ENCODE results near the gene EXOSC2. TPM values are rescaled to one million over a fixed set of nuclear protein-coding genes. Genes with fewer than 3 reads are reported as not detected.

Gene EXOSC2, protein sequence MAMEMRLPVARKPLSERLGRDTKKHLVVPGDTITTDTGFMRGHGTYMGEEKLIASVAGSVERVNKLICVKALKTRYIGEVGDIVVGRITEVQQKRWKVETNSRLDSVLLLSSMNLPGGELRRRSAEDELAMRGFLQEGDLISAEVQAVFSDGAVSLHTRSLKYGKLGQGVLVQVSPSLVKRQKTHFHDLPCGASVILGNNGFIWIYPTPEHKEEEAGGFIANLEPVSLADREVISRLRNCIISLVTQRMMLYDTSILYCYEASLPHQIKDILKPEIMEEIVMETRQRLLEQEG
- 10.9 TPM for total RNA-seq
- long read RNA-seq, transcript EXOSC2-204 (9 exons, 2,040 nt) = major isoform, 11 of 13 reads
- long read RNA-seq, partial matches to known transcripts = 0 of 13 reads
- long read RNA-seq, other reads (novel, unspliced or antisense) = 0 of 13 reads

DNA sequence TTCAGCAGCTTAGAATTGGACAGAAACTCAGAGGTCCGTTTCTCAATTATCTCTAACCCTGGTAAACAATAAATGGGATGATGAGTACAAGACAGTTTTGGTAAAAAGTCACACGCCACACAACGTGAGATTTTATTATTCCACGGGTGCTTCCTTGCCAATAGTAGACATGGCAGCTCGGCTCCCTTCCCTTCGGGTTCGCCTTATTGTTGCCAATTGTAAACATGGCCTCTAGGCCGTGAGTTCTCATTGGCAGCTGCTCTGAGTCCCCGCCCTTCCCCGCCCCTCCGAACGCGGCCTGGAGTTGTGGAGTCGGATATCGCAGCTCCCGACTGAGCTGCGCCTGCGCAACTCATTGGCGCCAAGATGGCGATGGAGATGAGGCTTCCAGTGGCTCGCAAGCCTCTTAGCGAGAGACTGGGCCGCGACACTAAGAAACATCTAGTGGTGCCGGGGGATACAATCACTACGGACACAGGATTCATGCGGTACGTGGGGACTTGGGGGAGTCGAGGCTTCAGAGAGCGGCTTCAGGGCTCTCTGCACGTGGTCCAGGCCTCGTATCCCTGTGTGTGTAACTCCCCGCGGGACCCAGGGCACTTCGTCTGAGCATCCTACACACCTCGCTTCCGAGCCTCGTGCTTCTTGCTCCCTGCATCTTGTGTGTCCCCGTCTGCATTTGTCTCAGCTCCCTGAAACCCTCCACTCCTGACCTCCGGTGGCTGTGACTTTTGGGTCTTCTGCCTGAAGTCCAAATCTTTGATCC, at the start of gene EXOSC2:
Gene EXOSC2 (plus strand): TSS at position 355 of the 766 bp plus-strand sequence. CDS start 12 bp downstream, at position 367.
- DNase-seq (peak; percentile 99), ATAC-seq (ENCODE audit: poor library complexity) (peak; percentile 97)
- intact Hi-C loops (cut with DNase I) = no loop called here

DNA sequence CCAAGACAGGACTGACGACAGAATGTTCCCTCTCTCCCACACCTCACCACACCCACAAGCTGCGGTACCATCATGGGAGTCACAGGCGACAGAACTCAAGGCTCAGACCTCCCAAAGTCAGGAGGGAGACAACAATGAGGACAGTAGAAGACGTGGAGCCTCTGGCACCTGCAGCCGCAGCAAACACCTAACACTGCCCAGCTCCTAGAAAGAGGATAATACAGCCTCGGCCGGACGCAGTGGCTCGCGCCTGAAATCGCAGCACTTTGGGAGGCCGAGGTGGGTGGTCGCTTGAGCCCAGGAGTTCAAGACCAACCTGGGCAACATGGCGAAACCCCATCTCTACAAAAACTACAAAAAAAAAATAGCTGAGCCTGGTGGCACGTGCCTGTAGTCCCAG, 42.4 kb upstream of the EXOSC2 start:
- DNase-seq = no peak
- intact Hi-C loops (cut with DNase I) = no loop called here

DNA sequence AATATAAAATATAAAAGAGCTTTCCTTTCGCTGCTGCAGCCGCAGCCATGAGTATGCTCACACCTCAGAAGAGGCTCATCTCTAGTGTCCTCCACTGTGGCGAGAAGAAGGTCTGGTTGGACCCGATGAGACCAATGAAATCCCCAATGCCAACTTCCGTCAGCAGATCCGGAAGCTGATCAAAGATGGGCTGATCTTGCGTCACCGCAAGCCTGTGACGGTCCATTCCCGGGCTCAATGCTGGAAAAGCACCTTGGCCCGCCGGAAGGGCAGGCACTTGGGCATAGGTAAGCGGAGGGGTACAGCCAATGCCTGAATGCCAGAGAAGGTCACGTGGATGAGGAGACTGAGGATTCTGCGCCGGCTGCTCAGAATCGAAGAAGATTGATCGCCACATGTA, 41.8 kb upstream of the EXOSC2 start:
- intact Hi-C loops (cut with DNase I) = no loop called here
- no peak for DNase-seq
- no peak for ATAC-seq (ENCODE audit: poor library complexity)

More for the DNA sequence above, 42.4 kb upstream of the EXOSC2 start:
- no peak for ATAC-seq (ENCODE audit: poor library complexity)

DNA sequence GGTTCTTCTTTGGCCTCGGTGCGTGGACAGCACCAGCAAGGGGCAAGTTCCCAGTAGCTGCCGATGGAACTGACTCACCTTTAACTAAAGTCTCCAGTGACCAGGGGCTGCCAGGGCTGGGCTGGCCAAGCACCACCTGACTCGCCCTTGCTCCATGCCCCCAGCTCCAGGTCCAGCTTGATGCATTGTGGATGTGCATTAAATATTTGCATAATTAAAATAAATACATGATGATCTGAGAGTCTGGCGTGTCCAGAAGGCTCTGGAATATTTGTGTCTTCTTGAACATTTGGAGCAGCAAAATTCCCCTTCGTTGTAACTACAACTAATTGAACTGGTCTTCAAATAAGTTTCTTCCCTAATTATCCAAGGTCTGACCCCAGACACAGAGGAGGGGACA, 38.7 kb upstream of the EXOSC2 start:
- intact Hi-C loops (cut with DNase I) = no loop called here
- DNase-seq (no peak), ATAC-seq (ENCODE audit: poor library complexity) (no peak)

DNA sequence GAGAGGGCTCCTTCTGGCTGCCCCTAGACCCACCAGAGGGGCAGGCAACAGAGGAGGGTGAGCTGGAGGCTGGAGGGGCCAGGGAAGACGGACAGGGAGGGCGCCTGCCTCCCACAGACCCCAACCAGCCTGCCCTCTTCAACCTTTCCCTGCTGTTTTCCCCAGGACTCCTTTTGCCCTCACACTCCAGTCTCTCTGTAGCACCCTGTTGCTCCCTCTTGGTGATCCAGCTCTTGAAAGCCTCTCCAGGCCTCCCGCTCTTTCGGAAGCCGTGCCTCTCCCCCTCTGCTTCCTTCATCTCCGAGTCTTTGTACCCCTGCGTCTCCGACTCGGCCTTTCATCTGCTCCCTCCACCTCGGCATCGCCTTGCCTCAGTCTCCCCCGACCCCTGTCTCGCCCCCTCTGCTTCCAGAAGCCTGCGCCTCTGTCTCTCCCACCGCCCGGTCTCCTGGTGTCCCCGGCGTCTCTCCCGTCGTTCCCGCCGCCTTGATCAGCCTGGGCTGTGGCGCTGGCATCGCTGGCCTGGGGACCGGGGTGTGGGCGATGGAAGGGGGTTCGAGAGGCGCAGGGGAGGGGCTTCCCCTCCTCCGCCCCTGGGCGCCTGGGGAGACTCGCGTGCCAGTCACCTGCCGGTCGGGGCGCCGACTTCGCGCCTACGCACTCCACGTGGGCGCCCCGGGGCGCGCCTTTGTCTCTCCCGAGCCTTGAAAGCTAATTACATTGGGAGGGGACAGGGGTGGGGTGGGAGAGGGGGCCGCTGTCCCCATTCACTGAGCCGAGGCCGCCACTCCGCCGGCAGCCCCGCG, 34.5 kb upstream of the EXOSC2 start:
- DNase-seq = no peak
- intact Hi-C loops (cut with DNase I) = no loop called here
- no peak for ATAC-seq (ENCODE audit: poor library complexity)

DNA sequence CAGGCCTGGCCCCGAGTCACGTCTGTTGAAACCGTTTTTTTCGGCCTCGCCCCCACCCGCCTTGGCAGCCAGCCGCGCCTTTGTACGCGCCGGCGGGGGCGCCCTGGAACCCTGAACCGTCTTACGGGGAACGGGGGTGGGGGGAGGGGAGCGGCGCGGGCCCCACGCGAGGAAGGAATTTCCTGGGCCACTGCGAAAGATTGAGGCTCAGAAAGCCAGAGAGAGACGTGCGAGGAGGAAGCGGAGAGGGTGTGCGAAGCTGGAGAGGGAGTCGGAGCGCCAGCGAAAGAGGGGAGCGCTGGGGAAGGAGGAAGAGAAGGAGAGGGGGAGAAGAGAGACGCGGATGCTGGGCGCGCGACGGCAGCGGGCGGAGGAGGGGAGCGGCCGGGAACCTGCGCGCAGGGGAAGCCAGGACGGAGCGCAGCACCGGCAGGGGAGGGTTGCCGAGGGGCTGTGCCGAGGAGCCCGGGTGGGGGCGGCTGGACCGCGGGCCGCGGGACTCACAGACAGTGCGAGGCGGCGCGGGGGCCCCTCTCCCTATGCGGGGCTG, 33.8 kb upstream of the EXOSC2 start:
- intact Hi-C loops (cut with DNase I) = no loop called here
- no peak for DNase-seq
- ATAC-seq (ENCODE audit: poor library complexity) = no peak

DNA sequence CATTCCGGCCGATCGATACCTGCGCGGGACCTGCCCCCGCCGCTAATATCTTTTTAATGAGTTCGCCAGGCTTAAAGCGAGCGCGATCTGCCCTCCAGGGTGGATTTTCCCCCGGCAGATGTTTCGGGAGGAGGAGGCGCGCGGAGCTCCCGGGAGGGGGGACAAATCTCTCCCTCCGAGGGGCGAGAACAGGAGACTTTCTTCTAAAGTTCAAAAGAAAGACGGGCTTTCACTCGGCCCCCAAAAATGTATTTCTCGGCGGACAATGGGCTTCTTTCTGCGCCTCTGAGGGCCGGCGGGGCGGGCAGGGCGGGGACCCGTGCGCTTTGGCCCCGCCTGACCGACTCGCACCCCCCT, 33.3 kb upstream of the EXOSC2 start:
- ATAC-seq (ENCODE audit: poor library complexity) = no peak
- DNase-seq = no peak
- intact Hi-C loops (cut with DNase I) = no loop called here

DNA sequence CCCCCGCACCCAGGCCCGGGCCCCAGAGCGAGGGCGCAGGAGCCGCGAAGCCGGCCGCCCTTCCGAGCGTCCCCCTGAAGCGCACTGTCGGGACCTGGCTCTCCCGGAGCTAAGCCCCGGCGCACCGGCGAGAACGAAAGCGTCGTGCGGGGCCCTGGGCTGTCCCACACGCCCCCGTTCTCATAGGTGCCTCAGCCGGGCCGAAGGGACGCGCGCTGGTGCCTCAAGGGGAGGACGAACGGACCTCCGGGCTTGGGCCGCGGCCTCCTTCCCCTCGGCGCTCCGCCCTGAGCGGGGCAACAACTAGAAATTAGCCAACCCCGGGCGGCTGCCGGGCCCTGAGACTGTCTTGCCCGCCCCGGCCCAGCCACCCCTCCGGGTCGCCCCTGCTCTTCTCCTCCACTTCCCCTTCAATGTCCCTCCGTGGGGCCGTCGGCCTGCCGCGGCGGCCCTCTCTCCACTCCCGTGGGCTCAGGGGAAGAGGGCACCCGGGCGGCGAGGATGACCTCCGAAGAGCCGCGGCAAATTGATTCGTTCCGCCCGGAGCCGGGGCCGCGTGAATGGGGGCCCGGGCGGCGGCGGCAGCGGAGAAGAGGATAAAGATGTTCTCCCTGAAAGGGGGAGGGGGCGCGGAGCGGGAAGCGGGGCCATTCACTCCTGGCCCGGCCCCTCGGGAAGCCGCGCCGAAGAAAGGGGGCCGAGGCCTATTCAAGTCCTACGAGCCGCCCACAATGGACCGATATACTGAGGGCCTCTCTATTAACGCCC, 32.7 kb upstream of the EXOSC2 start:
- intact Hi-C loops (cut with DNase I) = no loop called here
- peak; percentile 18 for ATAC-seq (ENCODE audit: poor library complexity)

DNA sequence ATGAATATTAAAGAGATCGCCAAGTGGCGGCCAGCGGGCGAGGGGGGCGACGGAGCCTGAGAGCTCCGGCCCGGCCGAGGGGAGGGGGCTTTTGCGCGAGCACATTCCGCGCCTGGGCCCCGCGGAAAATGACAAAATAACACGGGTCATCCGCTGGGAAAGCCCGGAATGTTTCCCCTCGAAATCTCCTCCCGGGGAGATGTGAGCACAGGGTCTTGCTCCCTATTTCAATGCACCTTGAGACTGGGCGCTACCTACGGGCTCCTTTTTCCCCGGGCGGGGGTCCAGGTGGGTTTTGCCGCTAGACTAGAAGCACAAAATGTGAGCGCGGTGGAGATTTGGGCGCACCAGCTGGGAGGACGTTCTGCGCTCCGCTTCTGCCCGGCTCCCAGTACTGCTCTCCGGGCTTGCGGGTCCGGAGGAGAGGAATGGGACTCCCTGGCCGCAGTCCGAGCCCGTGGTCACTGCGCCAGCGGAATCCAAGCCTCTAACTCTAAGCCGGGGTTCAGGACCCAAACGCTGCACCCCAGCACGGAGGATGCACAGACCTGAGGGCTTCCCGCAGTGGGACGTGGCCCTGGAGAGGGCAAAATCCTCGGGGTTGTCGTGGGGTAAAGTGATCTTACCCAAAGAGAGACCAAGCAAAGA, 32.0 kb upstream of the EXOSC2 start:
- DNase-seq (no peak), ATAC-seq (ENCODE audit: poor library complexity) (no peak)
- intact Hi-C loops (cut with DNase I) = no loop called here

More for the DNA sequence above, 32.7 kb upstream of the EXOSC2 start:
- DNase-seq = no peak

DNA sequence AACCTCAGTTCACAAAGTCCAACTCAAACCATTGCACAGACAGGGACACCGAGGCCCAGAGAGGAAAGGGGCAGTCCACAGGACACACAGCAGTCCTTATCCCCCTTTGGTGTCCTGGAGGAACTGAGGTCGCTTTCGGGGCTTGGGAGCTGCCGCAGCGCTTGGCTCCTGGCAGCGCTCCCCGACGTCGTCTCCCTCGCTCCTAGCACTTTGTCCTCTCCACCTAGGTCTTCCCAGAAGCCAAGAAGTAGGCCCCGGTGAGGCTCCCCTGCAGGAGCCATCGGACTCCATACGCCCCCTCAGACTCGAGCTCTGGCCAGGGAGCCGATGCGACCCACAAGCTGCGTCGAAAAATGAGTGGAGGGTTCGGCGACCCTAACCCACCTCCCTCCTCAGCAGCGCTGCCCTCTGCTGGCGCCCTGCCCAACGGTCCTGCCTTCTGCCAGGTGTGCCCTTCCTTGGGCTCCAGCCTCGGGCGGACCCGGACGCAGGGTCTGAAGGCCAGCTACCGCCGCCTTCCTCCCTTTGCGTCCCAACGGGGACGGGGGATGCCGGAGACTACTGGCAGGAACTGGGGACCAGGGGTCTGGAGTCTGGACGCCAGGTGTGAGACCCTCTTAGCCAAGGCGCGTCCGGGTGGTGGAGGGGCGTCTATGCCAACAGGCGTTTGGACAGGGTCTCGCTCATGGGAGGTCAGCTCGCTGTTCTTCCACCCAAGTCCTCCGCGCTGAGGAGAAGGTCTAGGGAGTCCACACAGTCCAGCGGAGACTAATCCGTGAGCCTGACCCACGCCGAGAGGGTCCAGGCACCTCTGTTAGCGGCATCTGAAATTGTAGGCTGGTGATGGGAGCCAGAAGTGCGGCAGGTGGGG, 31.2 kb upstream of the EXOSC2 start:
- DNase-seq = no peak
- intact Hi-C loops (cut with DNase I) = no loop called here
- ATAC-seq (ENCODE audit: poor library complexity) = no peak

DNA sequence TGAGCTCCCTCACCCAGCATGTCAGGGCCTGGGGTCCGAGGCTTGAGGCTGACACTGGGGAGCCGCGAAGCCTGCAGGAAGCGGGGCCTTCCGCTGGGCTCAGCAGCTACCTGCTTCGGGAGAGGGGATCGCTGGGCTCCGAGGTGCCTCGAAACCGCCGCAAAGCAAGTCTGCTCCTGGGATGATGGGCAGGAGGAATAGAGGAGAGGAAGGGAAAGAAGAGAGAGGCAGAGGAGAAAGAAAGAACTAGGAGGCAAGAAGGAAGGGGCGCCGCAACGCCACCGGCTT, 30.7 kb upstream of the EXOSC2 start:
- no peak for DNase-seq
- intact Hi-C loops (cut with DNase I) = no loop called here

DNA sequence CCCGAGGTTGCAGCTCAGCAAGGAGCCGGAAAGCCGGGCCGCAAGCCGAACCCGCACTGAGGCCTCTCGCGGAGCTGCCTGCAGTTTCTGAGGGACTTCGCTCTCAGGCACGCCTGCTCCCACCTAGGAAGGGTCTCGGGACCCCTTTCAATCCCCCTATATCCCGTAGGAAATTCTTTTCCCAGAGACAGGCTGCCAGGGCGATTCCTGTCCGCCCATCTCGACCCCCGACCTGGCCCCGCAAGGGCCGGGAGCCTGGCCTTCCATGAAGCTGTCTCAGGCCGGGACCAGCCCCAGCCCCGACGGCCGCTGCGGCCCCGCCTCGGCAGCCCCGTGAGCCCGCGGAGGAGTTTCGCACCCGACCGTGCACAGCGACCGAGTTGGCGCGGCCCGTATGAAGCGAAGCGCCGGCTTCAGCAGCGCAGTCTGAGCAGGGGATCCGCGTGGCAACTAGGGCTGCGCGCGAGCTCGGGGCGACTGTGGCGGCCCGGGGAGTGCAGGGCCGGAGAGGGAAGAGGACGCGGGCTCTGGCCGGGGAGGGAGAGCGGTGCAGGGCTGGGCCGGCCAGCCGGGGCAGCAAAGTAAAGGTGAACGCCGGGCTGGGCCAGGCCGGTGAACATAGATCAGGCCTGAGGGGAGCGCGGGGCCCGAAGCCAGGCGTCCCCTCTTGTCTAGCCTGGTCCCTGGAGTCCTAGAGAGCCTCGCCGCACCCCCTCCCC, 30.2 kb upstream of the EXOSC2 start:
- intact Hi-C loops (cut with DNase I) = no loop called here
- ATAC-seq (ENCODE audit: poor library complexity) = peak; percentile 31
- DNase-seq = no peak

More for the DNA sequence above, 30.7 kb upstream of the EXOSC2 start:
- no peak for ATAC-seq (ENCODE audit: poor library complexity)

DNA sequence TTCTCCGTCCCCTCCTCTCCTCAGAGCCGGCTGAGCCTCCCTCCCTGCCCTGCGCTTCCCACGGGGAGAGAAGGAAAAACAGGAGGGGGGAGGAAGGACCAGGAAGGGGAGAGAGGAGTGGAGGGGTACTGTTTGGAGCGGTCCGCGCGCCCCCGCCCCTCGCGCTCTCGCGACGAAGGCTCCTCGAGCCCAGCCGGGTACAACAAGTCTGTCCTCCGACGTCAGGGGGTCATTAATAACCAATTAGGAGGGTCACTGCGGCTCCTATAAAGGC, 29.7 kb upstream of the EXOSC2 start:
- no peak for DNase-seq
- intact Hi-C loops (cut with DNase I) = no loop called here
- ATAC-seq (ENCODE audit: poor library complexity) = no peak

DNA sequence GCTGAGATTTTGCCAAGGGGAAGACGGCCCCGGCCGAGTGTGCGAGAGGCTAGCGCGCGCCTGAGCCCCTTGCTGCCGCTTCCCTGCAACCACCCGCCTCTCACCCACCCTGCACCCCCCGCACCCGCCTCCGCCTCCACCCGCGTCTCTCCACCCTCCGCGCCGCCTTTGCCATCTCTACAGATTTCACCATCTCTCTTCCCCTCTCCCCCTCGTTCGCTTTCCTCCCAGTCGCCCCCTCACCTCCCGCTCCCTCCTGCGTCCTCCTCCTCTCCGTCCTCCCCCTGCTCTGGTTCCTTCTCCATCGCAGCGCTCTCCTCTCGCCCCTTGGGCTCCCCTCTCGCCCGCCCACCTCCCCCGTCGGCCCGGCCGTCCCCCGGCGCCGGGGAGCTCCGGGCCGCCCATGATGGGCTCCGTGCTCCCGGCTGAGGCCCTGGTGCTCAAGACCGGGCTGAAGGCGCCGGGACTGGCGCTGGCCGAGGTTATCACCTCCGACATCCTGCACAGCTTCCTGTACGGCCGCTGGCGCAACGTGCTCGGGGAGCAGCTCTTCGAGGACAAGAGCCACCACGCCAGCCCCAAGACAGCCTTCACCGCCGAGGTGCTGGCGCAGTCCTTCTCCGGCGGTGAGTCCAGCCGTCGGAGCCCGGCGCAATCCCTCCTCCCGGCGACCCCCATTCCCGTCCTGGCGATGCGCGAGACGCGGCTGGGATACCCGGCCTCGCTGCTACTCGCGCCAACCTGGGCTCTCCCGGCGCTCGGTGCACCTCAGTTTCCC, 29.1 kb upstream of the EXOSC2 start, which contains the start of gene PRDM12:
Gene PRDM12 (plus strand): TSS at position 344 of the 778 bp plus-strand sequence. CDS start 60 bp downstream, at position 404.
- ATAC-seq (ENCODE audit: poor library complexity) (no peak), DNase-seq (no peak)
- intact Hi-C loops (cut with DNase I) = no loop called here

DNA sequence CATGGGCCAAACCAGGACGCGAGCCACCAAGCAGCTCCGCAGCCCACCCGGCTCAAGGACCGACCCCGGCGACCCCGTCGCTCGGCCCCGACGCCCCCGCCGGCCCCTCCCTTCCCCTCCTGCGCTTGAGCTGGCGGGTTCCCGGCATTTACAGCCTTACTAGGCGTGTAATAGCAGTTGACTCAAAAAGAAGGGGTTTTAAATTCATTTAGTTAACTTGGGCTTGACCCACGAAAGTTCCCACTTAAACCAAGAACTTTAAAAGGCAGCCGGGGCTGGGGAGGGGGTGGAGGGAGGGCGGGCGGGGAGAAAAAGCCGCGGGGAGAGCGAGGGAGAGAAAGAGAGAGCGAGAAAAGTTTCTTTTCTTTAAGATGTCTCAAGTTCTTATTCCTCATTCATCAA, 28.6 kb upstream of the EXOSC2 start:
- intact Hi-C loops (cut with DNase I) = no loop called here
- ATAC-seq (ENCODE audit: poor library complexity) = no peak
- no peak for DNase-seq
